Endothelial cell of umbilical vein (primary cell): ENCODE results near the gene CUL9. TPM values are rescaled to one million over a fixed set of nuclear protein-coding genes. Genes with fewer than 3 reads are reported as not detected.
A peak's percentile ranks its signal among the peaks of the same experiment; 100 is the strongest.

Source experiments
- BruUV-seq: library from RNA; stranded (reverse); fragments of 400-500 nt; replicated peaks from 2 replicates; lab custom pipeline; 2021; lab: Mats Ljungman, UMichigan
- CTCF ChIA-PET: fragments of 300-600, 350-600 bp; sonication (Branson Sonifier 250); formaldehyde crosslinking; loops from one replicate; lab custom pipeline; 2021; ENCODE audit warnings: antibody characterized with exemption, inconsistent platforms; lab: Charles Lee
- POLR2A ChIA-PET: fragments of 300-600, 350-600 bp; sonication (Branson Sonifier 250); formaldehyde crosslinking; loops from one replicate; lab custom pipeline; 2021; ENCODE audit warnings: antibody characterized with exemption, inconsistent platforms; lab: Charles Lee
- DNase-seq: peaks from one replicate; pipeline ENCODE4 v3.0.0-alpha.2; 2011; ENCODE audit warnings: low read depth, low spot score
- FAIRE-seq: peaks from 2 replicates; lab custom pipeline; 2011; peaks lifted over from hg19 to GRCh38; lab: Jason Lieb, UNC
- H2AFZ ChIP-seq: 2 replicates; pipeline ENCODE4 v1.6.0; 2012; ENCODE audit warnings: low read depth, low read length, control low read depth, inconsistent platforms
- H3K27ac ChIP-seq: 2 replicates; pipeline ENCODE4 v1.5.1; 2011; ENCODE audit warnings: low read depth, mild to moderate bottlenecking, control low read depth, low read length, moderate library complexity; ENCODE audit not compliant: insufficient read depth
- H3K27me3 ChIP-seq, 2 experiments: 2 replicates each; pipeline versions ENCODE4 v1.6.0 to v1.6.1; 2011; ENCODE audit warnings: low read length in 2 of 2, mixed read lengths in 1 of 2; ENCODE audit not compliant: control insufficient read depth in 2 of 2, insufficient read depth in 2 of 2
- H3K36me3 ChIP-seq, 2 experiments: 2 replicates in 1 of 2; 3 replicates in 1 of 2; pipeline ENCODE4 v1.5.1; 2011; ENCODE audit warnings: low read length in 2 of 2, mild to moderate bottlenecking in 1 of 2, moderate library complexity in 1 of 2; ENCODE audit not compliant: control insufficient read depth in 2 of 2, insufficient read depth in 2 of 2; ENCODE audit errors: extremely low read depth in 1 of 2
- H3K4me1 ChIP-seq: 3 replicates; pipeline ENCODE4 v1.5.1; 2011; ENCODE audit warnings: mild to moderate bottlenecking, low read length; ENCODE audit not compliant: control insufficient read depth, insufficient read depth; ENCODE audit errors: extremely low read depth
- H3K4me2 ChIP-seq: 2 replicates; pipeline ENCODE4 v1.6.1; 2011; ENCODE audit warnings: low read length, control low read depth, mixed read lengths; ENCODE audit not compliant: insufficient read depth
- H3K4me3 ChIP-seq, 3 experiments: fragments of 200-600 bp in 1 of 3; sonication (generic), shearing (Covaris generic) in 1 of 3; replicated peaks in 1 of 3; 2 replicates each; pipeline ENCODE4 v1.5.1; 2011 to 2016; ENCODE audit warnings: control low read depth in 3 of 3, low read length in 3 of 3, mild to moderate bottlenecking in 2 of 3, inconsistent platforms in 1 of 3, low read depth in 1 of 3, moderate library complexity in 1 of 3; ENCODE audit not compliant: insufficient read depth in 1 of 3
- H3K79me2 ChIP-seq: 2 replicates; pipeline ENCODE4 v1.6.0; 2012; ENCODE audit warnings: low read length, inconsistent platforms; ENCODE audit not compliant: control insufficient read depth, insufficient read depth
- H3K9ac ChIP-seq: replicated peaks from 2 replicates; pipeline ENCODE3; 2011; ENCODE audit warnings: low read length, control low read depth; ENCODE audit not compliant: insufficient read depth; ENCODE audit errors: extremely low read depth
- H3K9me1 ChIP-seq: replicated peaks from 3 replicates; pipeline ENCODE4 v1.6.0; 2011; ENCODE audit warnings: mild to moderate bottlenecking, low read length; ENCODE audit not compliant: control insufficient read depth, insufficient read depth; ENCODE audit errors: extremely low read depth
- H3K9me3 ChIP-seq: replicated peaks from 2 replicates; pipeline ENCODE4 v1.5.1; 2012; ENCODE audit warnings: low read length, inconsistent platforms; ENCODE audit not compliant: control insufficient read depth, insufficient read depth
- H4K20me1 ChIP-seq: replicated peaks from 2 replicates; pipeline ENCODE3; 2011; ENCODE audit warnings: mild to moderate bottlenecking, low read length; ENCODE audit not compliant: control insufficient read depth, insufficient read depth; ENCODE audit errors: extremely low read depth
- EZH2 ChIP-seq: IDR thresholded peaks from 2 replicates; pipeline ENCODE4 v1.6.1; 2012; ENCODE audit warnings: borderline replicate concordance, low read depth, mild to moderate bottlenecking, moderate library complexity, low read length, inconsistent platforms; ENCODE audit not compliant: severe bottlenecking
- FOS ChIP-seq: IDR thresholded peaks from 2 replicates; pipeline ENCODE4 v1.6.1; 2011; ENCODE audit warnings: mild to moderate bottlenecking, low read length, moderate library complexity, borderline replicate concordance; ENCODE audit not compliant: insufficient read depth
- GATA2 ChIP-seq: IDR thresholded peaks from 2 replicates; pipeline ENCODE4 v1.7.0; 2011; ENCODE audit warnings: low read depth, mild to moderate bottlenecking, moderate library complexity, mixed read lengths, low read length; ENCODE audit not compliant: insufficient read length, insufficient read depth
- JUN ChIP-seq: IDR thresholded peaks from 2 replicates; pipeline ENCODE4 v1.6.1; 2011; ENCODE audit warnings: borderline replicate concordance, low read depth; ENCODE audit not compliant: insufficient read length, insufficient read depth
- MYC ChIP-seq: IDR thresholded peaks from one replicate; pipeline ENCODE4 v1.6.1; 2011; ENCODE audit warnings: mild to moderate bottlenecking, low read depth, low read length
- POLR2A ChIP-seq: IDR thresholded peaks from 2 replicates; pipeline ENCODE4 v1.6.1; 2012; ENCODE audit warnings: low read depth, mild to moderate bottlenecking, control low read depth, low read length
- POLR2AphosphoS5 ChIP-seq: IDR thresholded peaks from 2 replicates; pipeline ENCODE4 v1.6.1; 2012; ENCODE audit warnings: low read depth, mild to moderate bottlenecking, control low read depth, low read length, moderate library complexity; ENCODE audit not compliant: insufficient read depth
- dilution Hi-C: fragments of 300-500 bp; cut with MboI; formaldehyde crosslinking; loops from one replicate; pipeline ENCODE4 v1.15.0; 2019; ENCODE audit warnings: low sequenced_read_pairs; ENCODE audit not compliant: extremely low pct_ligation_motif_present
- intact Hi-C: fragments of 100-400 bp; cut with micrococcal nuclease; formaldehyde crosslinking; loops from one replicate; pipeline ENCODE4 v1.10.0; 2022
- polyA plus RNA-seq, 4 experiments: library from polyadenylated mRNA; depleted of rRNA in 3 of 4; stranded (reverse) in 3 of 4; unstranded in 1 of 4; fragments of >200 nt; gene quantifications; 2 replicates each; pipeline versions ENCODE4 v1.2.1 to v1.2.3, GENCODE V29; 2011 to 2012; ENCODE audit warnings: missing spikeins in 1 of 4
- total RNA-seq: library from RNA; stranded (reverse); gene quantifications from 2 replicates; pipeline ENCODE4 v1.2.3, GENCODE V29; 2021
- TF ChIP-seq, protein P1 (sequence below): IDR thresholded peaks from 2 replicates; pipeline ENCODE4 v1.6.1; 2011; ENCODE audit not compliant: insufficient read depth, insufficient read length
- TF ChIP-seq, protein P2 (sequence below), 2 donors: IDR thresholded peaks; 1 replicate in 1 of 2; 2 replicates in 1 of 2; pipeline ENCODE4 v1.5.1; 2011; ENCODE audit warnings: low read length in 2 of 2, mild to moderate bottlenecking in 2 of 2, moderate library complexity in 2 of 2, control low read depth in 1 of 2, inconsistent platforms in 1 of 2, low read depth in 1 of 2; ENCODE audit not compliant: insufficient read depth in 1 of 2; ENCODE audit errors: extremely low read depth in 1 of 2

CUL9 gene
- total and polyA plus RNA-seq, 2 donors (not counting 3 experiments of a cell fraction or from before 2014, with no cell fraction given) = 38.7 to 46.0 TPM

DNA sequence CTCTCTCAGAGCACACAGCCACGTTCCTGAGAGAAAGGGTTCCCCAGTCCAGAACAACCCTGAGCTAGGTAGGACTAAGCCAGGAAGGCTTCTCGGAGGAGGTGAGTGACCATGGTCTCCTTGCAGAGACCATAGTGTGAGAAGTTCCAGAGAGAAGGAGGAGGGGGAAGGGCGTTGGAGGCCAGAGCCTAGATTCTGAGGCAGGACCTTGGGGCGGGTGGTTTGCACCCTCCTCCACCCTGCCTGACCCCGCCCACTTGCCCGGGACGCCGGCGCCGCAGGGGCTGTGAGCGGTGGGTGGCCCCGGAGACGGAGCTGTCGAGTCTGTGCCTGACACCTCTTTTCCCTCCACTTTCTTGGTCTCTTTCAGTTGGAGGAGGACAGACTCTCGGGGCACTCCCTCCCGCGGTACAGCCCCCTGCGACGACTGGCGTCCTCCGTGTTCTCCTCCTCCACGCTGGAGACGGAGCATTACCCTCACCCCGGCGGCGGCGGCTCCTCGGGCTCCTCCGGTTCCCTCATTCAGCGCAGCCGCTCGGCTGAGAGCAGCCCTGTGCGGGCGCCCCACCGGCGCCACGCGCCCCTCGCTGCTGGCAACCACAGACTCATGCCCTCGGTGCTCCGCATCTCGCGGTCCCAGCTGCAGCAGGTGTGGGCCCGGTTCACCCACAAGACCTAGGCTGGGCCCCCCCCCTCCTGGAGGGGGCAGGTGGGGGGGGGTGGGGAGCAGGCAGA lies 87.4 kb downstream of the CUL9 start:
- H4K20me1 ChIP-seq = no peaks in the 10 kb centered on the region
- CTCF ChIA-PET = no interaction called here
- no peak overlapping the region for H3K4me2 ChIP-seq
- no peaks in the 10 kb centered on the region for H3K9me1 ChIP-seq
- dilution Hi-C loops = no loop called here
- BruUV-seq = no TSS peak
- intact Hi-C loops = no loop called here
- H3K4me1 ChIP-seq = no peaks in the 10 kb centered on the region
- DNase-seq (no peak), FAIRE-seq (no peak)
- H3K9me3 ChIP-seq = no peaks in the 10 kb centered on the region
- H2AFZ ChIP-seq = peak overlapping the region; percentile 68
- H3K9ac ChIP-seq = no peak overlapping the region
- no peak overlapping the region for H3K27ac ChIP-seq
- H3K4me3 ChIP-seq = no peak overlapping the region
- H3K27me3 ChIP-seq = peaks cover 32 to 43% of the 10 kb centered on the region in 2 experiments
- no peaks in the 10 kb centered on the region for H3K79me2 ChIP-seq
- no peaks in the 10 kb centered on the region for H3K36me3 ChIP-seq
- POLR2A ChIA-PET = no interaction called here
- TF ChIP-seq MYC (no peak), EZH2 (peak; percentile 42)

DNA sequence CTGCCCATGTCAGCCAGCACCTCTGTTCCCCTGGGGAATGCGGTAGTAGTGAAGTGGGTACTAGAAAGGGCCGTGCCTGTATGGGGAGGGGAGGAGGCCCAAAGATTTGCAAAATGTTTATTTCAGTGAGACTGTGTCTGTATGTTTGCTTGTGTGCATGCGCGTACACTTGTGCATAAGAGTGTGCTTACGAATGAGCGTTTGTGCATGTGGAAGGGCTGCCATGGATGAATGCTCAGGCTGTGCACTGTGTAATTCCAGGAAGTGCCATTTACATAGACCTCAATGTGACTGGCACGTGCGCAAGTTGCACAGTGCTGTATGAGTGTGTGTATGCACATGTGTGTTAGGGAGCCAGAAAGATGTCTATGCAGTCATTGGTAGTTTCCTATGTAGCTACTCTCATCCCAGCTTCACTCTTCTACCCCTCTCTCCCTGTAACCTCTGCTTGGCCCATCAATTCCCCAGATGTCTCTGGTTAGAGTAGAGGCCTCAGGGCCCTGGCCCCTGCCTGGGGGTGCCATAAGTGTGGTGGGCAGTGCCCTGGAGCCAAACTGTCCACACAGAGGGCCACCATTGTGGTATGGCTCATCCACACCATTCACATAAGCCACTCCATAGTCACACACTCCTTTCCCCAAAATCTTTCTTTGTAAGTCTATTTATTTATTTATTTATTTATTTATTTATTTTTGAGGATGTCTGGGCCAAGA lies 89.3 kb downstream of the CUL9 start:
- H3K4me2 ChIP-seq = no peak overlapping the region
- H3K9me1 ChIP-seq = no peaks in the 10 kb centered on the region
- H3K36me3 ChIP-seq = no peaks in the 10 kb centered on the region
- no peaks in the 10 kb centered on the region for H4K20me1 ChIP-seq
- ChIA-PET CTCF (interaction anchor here (1.3 kb wide), 1 partner anchor 63 kb away, joined by 4 read pairs; no protein-coding TSS in a partner anchor), POLR2A (no interaction called here)
- no peaks in the 10 kb centered on the region for H3K79me2 ChIP-seq
- dilution Hi-C loops (no loop called here), intact Hi-C loops (no loop called here)
- no TSS peak for BruUV-seq
- DNase-seq = no peak
- TF ChIP-seq JUN (no peak), FOS (no peak), GATA2 (no peak), POLR2AphosphoS5 (no peak), MYC (no peak), POLR2A (no peak), EZH2 (no peak)
- TF ChIP-seq, protein P1, sequence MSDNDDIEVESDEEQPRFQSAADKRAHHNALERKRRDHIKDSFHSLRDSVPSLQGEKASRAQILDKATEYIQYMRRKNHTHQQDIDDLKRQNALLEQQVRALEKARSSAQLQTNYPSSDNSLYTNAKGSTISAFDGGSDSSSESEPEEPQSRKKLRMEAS = no peak
- TF ChIP-seq, protein P2, sequence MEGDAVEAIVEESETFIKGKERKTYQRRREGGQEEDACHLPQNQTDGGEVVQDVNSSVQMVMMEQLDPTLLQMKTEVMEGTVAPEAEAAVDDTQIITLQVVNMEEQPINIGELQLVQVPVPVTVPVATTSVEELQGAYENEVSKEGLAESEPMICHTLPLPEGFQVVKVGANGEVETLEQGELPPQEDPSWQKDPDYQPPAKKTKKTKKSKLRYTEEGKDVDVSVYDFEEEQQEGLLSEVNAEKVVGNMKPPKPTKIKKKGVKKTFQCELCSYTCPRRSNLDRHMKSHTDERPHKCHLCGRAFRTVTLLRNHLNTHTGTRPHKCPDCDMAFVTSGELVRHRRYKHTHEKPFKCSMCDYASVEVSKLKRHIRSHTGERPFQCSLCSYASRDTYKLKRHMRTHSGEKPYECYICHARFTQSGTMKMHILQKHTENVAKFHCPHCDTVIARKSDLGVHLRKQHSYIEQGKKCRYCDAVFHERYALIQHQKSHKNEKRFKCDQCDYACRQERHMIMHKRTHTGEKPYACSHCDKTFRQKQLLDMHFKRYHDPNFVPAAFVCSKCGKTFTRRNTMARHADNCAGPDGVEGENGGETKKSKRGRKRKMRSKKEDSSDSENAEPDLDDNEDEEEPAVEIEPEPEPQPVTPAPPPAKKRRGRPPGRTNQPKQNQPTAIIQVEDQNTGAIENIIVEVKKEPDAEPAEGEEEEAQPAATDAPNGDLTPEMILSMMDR (IDR thresholded peaks at IDR 0.05; ENCODE audit: extremely low read depth in 1 of 2, insufficient read depth in 1 of 2, low read depth in 1 of 2, low read length in 2 of 2) = no peak
- H3K27ac ChIP-seq = no peak overlapping the region
- no peak for FAIRE-seq
- no peaks in the 10 kb centered on the region for H3K9me3 ChIP-seq
- H3K27me3 ChIP-seq = peaks cover 49 to 54% of the 10 kb centered on the region in 2 experiments
- H3K9ac ChIP-seq = no peak overlapping the region
- no peaks in the 10 kb centered on the region for H3K4me1 ChIP-seq
- no peak overlapping the region for H2AFZ ChIP-seq
- no peak overlapping the region for H3K4me3 ChIP-seq
